Measurements from ENCODE around the gene C11orf86.
"Not testable (repeated sequence)": the region's sequence is repeated elsewhere in the genome, so short reads cannot be mapped to it uniquely, and the experiment has no call there.

Gene C11orf86

GRCh38 chr11:66967670-66968425 lies 7.3 kb upstream of the C11orf86 start:
- DNase-seq (ENCODE audit: low spot score) = no peak

- no peak for DNase-seq (ENCODE audit: low spot score)
These were observed 5.4 kb upstream of the C11orf86 start for GRCh38 chr11:66969584-66970225.

GRCh38 chr11:66970371-66970806 lies 4.7 kb upstream of the C11orf86 start:
- no peak for DNase-seq (ENCODE audit: low spot score)

GRCh38 chr11:66970807-66971442 lies 4.2 kb upstream of the C11orf86 start:
- no peak for DNase-seq (ENCODE audit: low spot score)

- no peak for DNase-seq (ENCODE audit: low spot score)
These were observed 3.6 kb upstream of the C11orf86 start for GRCh38 chr11:66971488-66971887.

GRCh38 chr11:66973956-66974580 lies 1.0 kb upstream of the C11orf86 start:
- no peak for DNase-seq (ENCODE audit: low spot score)

GRCh38 chr11:66975405-66976027 lies 412 bp downstream of the C11orf86 start:
- DNase-seq (ENCODE audit: low spot score) = no peak

GRCh38 chr11:66976028-66976467 lies 944 bp downstream of the C11orf86 start:
- DNase-seq (ENCODE audit: low spot score) = no peak

- no peak for DNase-seq (ENCODE audit: low spot score)
These were observed 1.8 kb downstream of the C11orf86 start for GRCh38 chr11:66976925-66977324.

- DNase-seq (ENCODE audit: low spot score) = no peak
These were observed 3.1 kb downstream of the C11orf86 start for GRCh38 chr11:66978229-66978628.

GRCh38 chr11:66978717-66979116 lies 3.6 kb downstream of the C11orf86 start:
- no peak for DNase-seq (ENCODE audit: low spot score)

- no peak for DNase-seq (ENCODE audit: low spot score)
These were observed 4.4 kb downstream of the C11orf86 start for GRCh38 chr11:66979336-66979980.

GRCh38 chr11:66981976-66982578 lies 7.0 kb downstream of the C11orf86 start:
- no peak for DNase-seq (ENCODE audit: low spot score)

GRCh38 chr11:66983275-66983924 lies 8.3 kb downstream of the C11orf86 start:
- no peak for DNase-seq (ENCODE audit: low spot score)

GRCh38 chr11:66985508-66986177 lies 10.5 kb downstream of the C11orf86 start:
- DNase-seq (ENCODE audit: low spot score) = no peak

GRCh38 chr11:66986178-66986545 lies 11.1 kb downstream of the C11orf86 start:
- no peak for DNase-seq (ENCODE audit: low spot score)

GRCh38 chr11:66987158-66987620 lies 12.1 kb downstream of the C11orf86 start:
- DNase-seq (ENCODE audit: low spot score) = peak; percentile 11

- DNase-seq (ENCODE audit: low spot score) = no peak
These were observed 13.0 kb downstream of the C11orf86 start for GRCh38 chr11:66987924-66988637.

- DNase-seq (ENCODE audit: low spot score) = not testable (repeated sequence)
These were observed 13.6 kb downstream of the C11orf86 start for GRCh38 chr11:66988741-66989140.
